GM23248 (cell line): ENCODE results near the gene CTU2.

ENCODE experiments used
- EZH2 ChIP-seq: fragments of 200-600 bp; sonication (generic); IDR thresholded peaks from 2 replicates; pipeline ENCODE4 v1.6.1; 2018; ENCODE audit warnings: antibody characterized with exemption, mild to moderate bottlenecking; ENCODE audit not compliant: insufficient read depth, poor library complexity, severe bottlenecking
- EZH2phosphoT487 ChIP-seq: fragments of 200-600 bp; sonication (generic); IDR thresholded peaks from 2 replicates; pipeline ENCODE4 v1.6.1; 2018; ENCODE audit warnings: antibody characterized with exemption, moderate library complexity, mild to moderate bottlenecking, low read depth; ENCODE audit not compliant: insufficient read depth

- TF ChIP-seq EZH2 = no peak
- no peak for TF ChIP-seq EZH2phosphoT487
These were observed 53.1 kb downstream of the CTU2 start for GRCh38 chr16:88759245-88759975.
